ENCODE data around the gene ZNF892.

- no peak for TF ChIP-seq ZNF841 (CRISPR knock-in tag; IDR thresholded peaks at IDR 0.05; ENCODE audit: borderline replicate concordance)
- TF ChIP-seq ZNF570 (CRISPR knock-in tag; IDR thresholded peaks at IDR 0.05; ENCODE audit: borderline replicate concordance): no peak
- no peak for TF ChIP-seq NCOA2 (CRISPR knock-in tag; IDR thresholded peaks at IDR 0.05)
- TF ChIP-seq CTCF (CRISPR knock-in tag; IDR thresholded peaks at IDR 0.05): no peak
- no peak for TF ChIP-seq IRF9 (CRISPR knock-in tag; IDR thresholded peaks at IDR 0.05; ENCODE audit: borderline replicate concordance)
- TF ChIP-seq BRCA1 (CRISPR knock-in tag; IDR thresholded peaks at IDR 0.05): no peak
- no peak for TF ChIP-seq GABPA (IDR thresholded peaks at IDR 0.05; ENCODE audit: low read depth, low read length)
- no peak for TF ChIP-seq GABPA (CRISPR knock-in tag; IDR thresholded peaks at IDR 0.05; ENCODE audit: low read depth)
Measured at GRCh38 chr2:95234286-95234785, 27.0 kb downstream of the ZNF892 start.
